Pancreas (tissue), 10 donors: Measurements from ENCODE around the gene NXF1. TPM values are rescaled to one million over a fixed set of nuclear protein-coding genes. Genes with fewer than 3 reads are reported as not detected.

Experiments
- ATAC-seq, 4 donors: fragments of 200-7000 bp; cut with Tn5 transposase; one replicate each; pipeline versions ENCODE4 v1.8.0 to v1.9.1; 2020; ENCODE audit warnings: mild to moderate bottlenecking in 4 of 4, moderate library complexity in 4 of 4
- DNase-seq, 6 donors: peaks; one replicate each; pipeline ENCODE4 v3.0.0-alpha.2; 2020
- FAIRE-seq: peaks from 2 replicates; lab custom pipeline; 2012; peaks lifted over from hg19 to GRCh38; lab: Jason Lieb, UNC
- H3K27ac ChIP-seq, 4 donors: fragments of 200-600 bp; sonication (generic); 1 replicate in 3 of 4; 2 replicates in 1 of 4; pipeline versions ENCODE4 v1.5.0 to v1.8.0; 2020
- H3K27me3 ChIP-seq, 4 donors: fragments of 200-600 bp; one replicate each; pipeline ENCODE4 v1.8.0; 2021
- H3K36me3 ChIP-seq, 3 donors: fragments of 200-600 bp; sonication (generic) in 1 of 3; one replicate each; pipeline versions ENCODE4 v1.5.0 to v1.8.0; 2020 to 2021
- H3K4me1 ChIP-seq, 3 donors: fragments of 200-600 bp; one replicate each; pipeline ENCODE4 v1.8.0; 2021
- H3K4me3 ChIP-seq, 4 donors: fragments of 200-600 bp; sonication (generic) in 2 of 4; one replicate each; pipeline versions ENCODE4 v1.5.0 to v1.8.0; 2020 to 2021
- H3K9me3 ChIP-seq, 4 donors: fragments of 200-600 bp; one replicate each; pipeline ENCODE4 v1.8.0; 2021
- CTCF ChIP-seq, 4 donors: fragments of 200-600 bp; sonication (generic) in 3 of 4; IDR thresholded peaks; one replicate each; pipeline versions ENCODE4 v1.5.0 to v1.8.0; 2021; ENCODE audit warnings: antibody characterized with exemption in 4 of 4
- WGBS, 2 donors: extraction: QIAGEN DNeasy Blood & Tissue Kit; methylation state at CpG; one replicate each; pipeline ENCODE4 v1.1.7; 2013; 5-methylcytosine and 5-hydroxymethylcytosine counted together
- intact Hi-C, 3 donors: fragments of 100-400 bp; cut with DNase I; formaldehyde crosslinking; loops; one replicate each; pipeline versions ENCODE4 v1.11.1 to v1.14.2; 2022
- polyA plus RNA-seq, 2 donors: library from polyadenylated mRNA; stranded (reverse); fragments of 200-250 nt; gene quantifications; one replicate each; pipeline ENCODE4 v1.2.3, GENCODE V29; 2013
- total RNA-seq, 6 donors: library from RNA; stranded (reverse); fragmentation: NEBNext Ultra II Directional in 4 of 6; extraction: Animal tissue kit (Norgen Biotek cat#: 25700) in 4 of 6; gene quantifications; one replicate each; pipeline versions ENCODE4 v1.2.1 to v1.2.4, GENCODE V29; 2021 to 2023
- donor health status: healthy with polysubstance abuse.
- donor health status: DM: no; HTN: no; CAD: no; lungs with moderate emphysema.
- donor health status: DM: no; HTN: no; CAD: no.
- donor health status: control.
- donor health status: control.
- donor health status: Bipolar disorder and iron deficiency.
- donor health status: DM: yes; HTN: yes; CAD: no.
- donor health status: DM: no; HTN: no; CAD: no.
- donor health status: DM: no; HTN: no; CAD: no.
- donor health status: DM: yes; HTN: yes; CAD: no.

NXF1 gene
- total and polyA plus RNA-seq, 8 donors = 20.9 to 294 (median 32.5) TPM

GRCh38 chr11:62851807-62852522, 46.7 kb upstream of the NXF1 start:
- ATAC-seq (no peak), DNase-seq (no peak), FAIRE-seq (no peak)
- Histone ChIP-seq H3K9me3 (no peaks in the 10 kb centered on the region), H3K27ac (no peak overlapping the region), H3K4me1 (peaks cover 14 to 23% (median 22%) of the 10 kb centered on the region in 3 donors), H3K4me3 (no peak overlapping the region), H3K36me3 (peaks cover 0 to 18% (median 17%) of the 10 kb centered on the region in 3 donors), H3K27me3 (no peaks in the 10 kb centered on the region)
- TF ChIP-seq CTCF (IDR thresholded peaks at IDR 0.05) = no peak
- intact Hi-C loops = no loop called here
- 45 to 64% methylated on average over 3 of the region's 3 CpGs for WGBS, 2 donors

- no peak overlapping the region for H3K27ac ChIP-seq
- FAIRE-seq (no peak), DNase-seq (no peak)
These were observed 45.9 kb upstream of the NXF1 start for GRCh38 chr11:62850911-62851806.

GRCh38 chr11:62847767-62848314, 42.6 kb upstream of the NXF1 start:
- Histone ChIP-seq H3K4me3 (no peak overlapping the region), H3K9me3 (no peaks in the 10 kb centered on the region), H3K4me1 (peaks cover 0 to 6% (median 5%) of the 10 kb centered on the region in 3 donors), H3K27me3 (no peaks in the 10 kb centered on the region), H3K27ac (no peak overlapping the region), H3K36me3 (peaks cover 0 to 10% (median 3%) of the 10 kb centered on the region in 3 donors)
- TF ChIP-seq CTCF (IDR thresholded peaks at IDR 0.05) = no peak
- DNase-seq (no peak), ATAC-seq (no peak), FAIRE-seq (no peak)
- intact Hi-C loops = no loop called here
- WGBS, 2 donors = 91% methylated on average over 1 of the region's 1 CpG

More at GRCh38 chr11:62850911-62851806, 45.9 kb upstream of the NXF1 start:
- peaks cover 14 to 23% (median 22%) of the 10 kb centered on the region in 3 donors for H3K4me1 ChIP-seq
- ATAC-seq = no peak
- WGBS, 2 donors = 70 to 74% methylated on average over 15 of the region's 15 CpGs
- TF ChIP-seq CTCF (IDR thresholded peaks at IDR 0.05) = no peak
- intact Hi-C loops = no loop called here
- peaks cover 0 to 18% (median 17%) of the 10 kb centered on the region in 3 donors for H3K36me3 ChIP-seq
- H3K27me3 ChIP-seq = no peaks in the 10 kb centered on the region
- no peak overlapping the region for H3K4me3 ChIP-seq
- H3K9me3 ChIP-seq = no peaks in the 10 kb centered on the region

GRCh38 chr11:62846177-62846576, 40.9 kb upstream of the NXF1 start:
- 64 to 86% methylated on average over 3 of the region's 3 CpGs for WGBS, 2 donors
- FAIRE-seq (no peak), ATAC-seq (no peak), DNase-seq (no peak)
- H3K4me3 ChIP-seq = no peak overlapping the region
- no peak overlapping the region for H3K27ac ChIP-seq
- no peak for TF ChIP-seq CTCF (IDR thresholded peaks at IDR 0.05)
- peaks cover 0 to 7% (median 5%) of the 10 kb centered on the region in 3 donors for H3K4me1 ChIP-seq
- no peaks in the 10 kb centered on the region for H3K36me3 ChIP-seq
- H3K9me3 ChIP-seq = no peaks in the 10 kb centered on the region
- H3K27me3 ChIP-seq = no peaks in the 10 kb centered on the region
- intact Hi-C loops = no loop called here
